ENCODE data around the gene ABCC10.
"Not testable (repeated sequence)": the region's sequence is repeated elsewhere in the genome, so short reads cannot be mapped to it uniquely, and the experiment has no call there.

The ABCC10 gene

DNA sequence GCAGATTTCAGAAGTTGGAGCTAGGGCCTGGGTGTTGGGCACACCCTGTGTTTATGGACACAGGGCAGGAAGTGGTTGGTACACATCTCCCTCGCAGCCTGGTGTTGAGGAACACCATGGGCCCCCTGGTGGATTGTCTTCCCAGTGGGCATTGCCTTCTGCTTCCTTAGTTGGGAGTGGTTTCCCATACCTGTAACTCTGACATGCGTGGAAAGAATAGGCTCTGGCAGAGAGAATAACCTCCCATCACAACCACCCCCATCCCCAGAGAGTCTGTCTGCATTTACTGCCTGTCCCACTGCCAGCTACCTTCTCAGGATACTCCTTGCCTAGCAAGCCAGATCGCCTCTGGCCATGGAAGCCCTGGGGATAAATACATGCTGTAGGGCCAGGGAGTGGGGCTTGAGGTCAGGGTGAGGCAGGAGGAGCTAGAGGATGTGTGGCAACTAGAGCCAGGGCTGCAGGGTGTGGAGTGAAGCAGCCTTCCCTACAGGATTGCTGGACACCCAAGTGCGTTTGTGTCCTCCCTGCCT is 68.1 kb downstream of the ABCC10 start:
- H3K4me1 Mint-ChIP-seq = peaks cover 10 to 26% of the 10 kb centered on the region in 2 donors
- H3K9me3 Mint-ChIP-seq = no peaks in the 10 kb centered on the region
- H3K4me3 Mint-ChIP-seq = no peak overlapping the region
- no peak overlapping the region for H3K27ac Mint-ChIP-seq
- no peak for DNase-seq
- ATAC-seq (replicated peaks) = no peak
- H3K36me3 Mint-ChIP-seq = peaks cover 14 to 27% of the 10 kb centered on the region in 2 donors
- H3K27me3 Mint-ChIP-seq = no peaks in the 10 kb centered on the region

- no peak overlapping the region for H3K4me3 Mint-ChIP-seq
- ATAC-seq (replicated peaks) = peak in 1 of 2 donors; percentile 33
- no peaks in the 10 kb centered on the region for H3K9me3 Mint-ChIP-seq
- H3K27me3 Mint-ChIP-seq = no peaks in the 10 kb centered on the region
- peaks cover 10 to 26% of the 10 kb centered on the region in 2 donors for H3K4me1 Mint-ChIP-seq
- H3K27ac Mint-ChIP-seq = no peak overlapping the region
- H3K36me3 Mint-ChIP-seq = peaks cover 23 to 36% of the 10 kb centered on the region in 2 donors
- DNase-seq = no peak
Measured at GRCh38 chr6:43496370-43497128, 69.2 kb downstream of the ABCC10 start.

- Mint-ChIP-seq H3K27ac (no peak overlapping the region), H3K4me1 (peaks cover 10 to 26% of the 10 kb centered on the region in 2 donors), H3K27me3 (no peaks in the 10 kb centered on the region), H3K4me3 (no peak overlapping the region), H3K36me3 (peaks cover 27 to 40% of the 10 kb centered on the region in 2 donors), H3K9me3 (no peaks in the 10 kb centered on the region)
- no peak for ATAC-seq (replicated peaks)
- no peak for DNase-seq
Measured at GRCh38 chr6:43497129-43497396, 69.7 kb downstream of the ABCC10 start.

DNA sequence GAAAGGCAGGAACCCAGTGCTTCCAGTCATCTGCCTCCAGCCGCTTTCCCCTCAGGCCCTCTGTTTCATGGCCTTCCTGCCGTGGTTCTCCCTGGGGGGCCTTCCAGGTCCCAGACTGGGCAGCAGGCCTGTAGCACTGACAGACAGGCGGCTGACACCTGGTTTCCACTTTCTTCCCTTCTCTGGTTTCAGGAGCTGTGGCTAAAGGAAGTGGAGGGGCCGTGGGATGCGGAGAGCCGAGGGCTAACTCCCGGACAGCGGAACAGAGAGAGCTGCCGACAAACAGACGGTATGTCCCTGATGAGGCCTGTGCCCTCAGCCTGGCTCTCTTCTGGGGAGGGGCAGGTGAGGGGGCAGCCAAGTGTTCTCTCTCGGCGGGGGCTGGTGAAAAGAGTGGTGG is 70.3 kb downstream of the ABCC10 start:
- Mint-ChIP-seq H3K27ac (peak overlapping the region; percentile 25), H3K9me3 (no peaks in the 10 kb centered on the region), H3K4me1 (peaks cover 6 to 20% of the 10 kb centered on the region in 2 donors), H3K4me3 (no peak overlapping the region), H3K36me3 (peaks cover 30 to 41% of the 10 kb centered on the region in 2 donors), H3K27me3 (no peaks in the 10 kb centered on the region)
- no peak for DNase-seq
- no peak for ATAC-seq (replicated peaks)

DNA sequence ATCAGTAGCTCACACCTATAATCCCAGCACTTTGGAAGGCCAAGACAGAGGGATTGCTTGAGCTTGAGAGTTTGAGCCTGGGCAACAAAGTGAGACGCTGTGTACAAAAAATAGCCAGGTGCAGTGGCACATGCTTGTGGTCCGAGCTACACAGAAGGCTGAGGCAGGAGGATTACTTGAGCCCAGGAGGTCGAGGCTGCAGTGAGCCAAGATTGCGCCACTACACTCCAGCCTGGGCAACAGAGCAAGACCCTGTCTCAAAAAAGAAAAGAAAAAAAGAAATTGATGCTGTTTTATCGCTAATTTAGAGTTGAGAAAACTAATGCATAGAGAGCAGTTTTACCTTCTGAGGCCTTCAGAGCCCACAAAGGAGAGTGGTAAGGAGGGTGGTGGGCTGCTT is 71.0 kb downstream of the ABCC10 start:
- not testable (repeated sequence) for H3K27me3 Mint-ChIP-seq; ATAC-seq (replicated peaks); DNase-seq; H3K27ac Mint-ChIP-seq; H3K4me3 Mint-ChIP-seq; H3K9me3 Mint-ChIP-seq
- peaks cover 2 to 14% of the 10 kb centered on the region in 2 donors for H3K4me1 Mint-ChIP-seq
- H3K36me3 Mint-ChIP-seq = peaks cover 31 to 44% of the 10 kb centered on the region in 2 donors

DNA sequence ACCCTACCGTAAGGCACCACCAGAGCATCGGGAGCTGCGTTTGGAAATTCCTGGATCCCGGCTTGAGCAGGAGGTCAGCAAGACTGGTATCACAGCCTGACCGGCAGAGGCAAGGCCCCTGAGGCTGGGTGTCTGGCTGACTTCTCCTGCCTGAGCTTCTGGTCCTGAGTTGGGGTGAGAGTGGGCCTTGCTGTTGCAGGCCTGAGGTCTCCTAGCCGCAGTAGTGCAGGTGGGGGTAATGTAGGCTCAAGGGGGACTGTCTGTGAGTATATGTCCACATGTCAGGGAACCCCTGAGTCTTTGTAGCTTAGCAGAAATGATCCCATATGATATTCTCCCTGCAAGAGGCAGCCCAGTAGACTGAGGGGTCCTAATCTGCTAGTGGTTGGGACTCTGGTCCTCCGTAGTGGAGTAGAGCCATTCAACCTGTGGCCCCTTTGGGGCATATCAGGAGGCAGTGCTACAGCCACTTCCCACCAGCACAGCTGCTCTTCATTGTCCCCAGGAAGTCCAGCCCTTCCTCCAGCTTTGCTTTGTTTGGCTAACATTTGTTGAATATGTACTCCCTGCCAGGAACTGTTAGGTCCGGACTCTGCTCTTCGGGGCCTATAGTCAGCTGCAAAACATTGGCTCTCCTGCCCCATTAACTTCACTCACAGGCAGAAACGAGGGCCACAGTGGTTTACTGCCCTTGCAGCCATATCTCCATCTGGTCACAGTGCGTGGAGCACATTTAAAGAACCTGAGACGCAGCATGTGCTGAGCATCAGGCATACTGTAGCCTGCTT is 71.9 kb downstream of the ABCC10 start:
- Mint-ChIP-seq H3K36me3 (peaks cover 31 to 46% of the 10 kb centered on the region in 2 donors), H3K27me3 (no peaks in the 10 kb centered on the region), H3K4me3 (no peak overlapping the region), H3K9me3 (no peaks in the 10 kb centered on the region), H3K4me1 (peaks cover 2 to 6% of the 10 kb centered on the region in 2 donors), H3K27ac (peak overlapping the region; percentile 69)
- DNase-seq (no peak), ATAC-seq (replicated peaks) (no peak)
